OCI-LY7 (cell line): ENCODE data around the gene MACROD2. TPM values are rescaled to one million over a fixed set of nuclear protein-coding genes. Genes with fewer than 3 reads are reported as not detected.

ENCODE experiments used
- BruUV-seq: library from RNA; stranded (reverse); fragments of 400-500 nt; replicated peaks from 2 replicates; lab custom pipeline; 2021; lab: Mats Ljungman, UMichigan
- CTCF ChIA-PET: fragments of 300-600 bp; sonication (Branson Sonifier 250); formaldehyde crosslinking; loops from one replicate; lab custom pipeline; 2022; ENCODE audit warnings: antibody characterized with exemption; ENCODE audit not compliant: unreplicated experiment; lab: Charles Lee
- POLR2A ChIA-PET: fragments of 300-600 bp; sonication (Branson Sonifier 250); formaldehyde crosslinking; loops from one replicate; lab custom pipeline; 2022; ENCODE audit warnings: antibody characterized with exemption; lab: Charles Lee
- DNase-seq: peaks from one replicate; pipeline ENCODE4 v3.0.0-alpha.2; 2015; ENCODE audit warnings: low spot score
- H2AFZ ChIP-seq: fragments of 200-600 bp; sonication (generic), shearing (Covaris generic); 2 replicates; pipeline ENCODE4 v1.6.1; 2014; ENCODE audit warnings: mild to moderate bottlenecking, antibody characterized with exemption, low read length, moderate library complexity
- H3K27ac ChIP-seq: fragments of 200-600 bp; sonication (generic); 2 replicates; pipeline ENCODE4 v1.5.1; 2014; ENCODE audit warnings: mixed run types, low read depth, mild to moderate bottlenecking, moderate library complexity, low read length, inconsistent platforms; ENCODE audit not compliant: poor library complexity, severe bottlenecking
- H3K36me3 ChIP-seq: fragments of 200-600 bp; sonication (generic); 2 replicates; pipeline ENCODE4 v1.6.1; 2014; ENCODE audit warnings: mild to moderate bottlenecking, antibody characterized with exemption, low read length, moderate library complexity, mixed read lengths; ENCODE audit not compliant: insufficient read depth
- H3K4me1 ChIP-seq: fragments of 200-600 bp; sonication (generic); 2 replicates; pipeline ENCODE4 v1.5.1; 2014; ENCODE audit warnings: mild to moderate bottlenecking, low read length; ENCODE audit not compliant: insufficient read depth, poor library complexity, severe bottlenecking
- H3K4me2 ChIP-seq: fragments of 200-600 bp; sonication (generic); 2 replicates; pipeline ENCODE4 v1.6.1; 2014; ENCODE audit warnings: mild to moderate bottlenecking, low read length
- H3K4me3 ChIP-seq: fragments of 200-600 bp; sonication (generic); 2 replicates; pipeline ENCODE4 v1.5.1; 2014; ENCODE audit warnings: mild to moderate bottlenecking, low read depth, low read length; ENCODE audit not compliant: poor library complexity, severe bottlenecking
- H3K79me2 ChIP-seq: fragments of 200-600 bp; sonication (generic); 2 replicates; pipeline ENCODE4 v1.6.1; 2016; ENCODE audit warnings: low read depth, mild to moderate bottlenecking, low read length, moderate library complexity, mixed read lengths; ENCODE audit not compliant: insufficient read depth
- H3K9me2 ChIP-seq: fragments of 200-600 bp; sonication (generic); 2 replicates; pipeline ENCODE4 v1.6.1; 2016; ENCODE audit warnings: mild to moderate bottlenecking, low read length, mixed read lengths; ENCODE audit not compliant: insufficient read depth
- H3K9me3 ChIP-seq: fragments of 200-600 bp; sonication (generic); 2 replicates; pipeline ENCODE4 v1.6.1; 2014; ENCODE audit warnings: mild to moderate bottlenecking, mixed run types, low read length, mixed read lengths
- H4K20me1 ChIP-seq: fragments of 200-600 bp; sonication (generic); 2 replicates; pipeline ENCODE4 v1.6.1; 2014; ENCODE audit warnings: mild to moderate bottlenecking, antibody characterized with exemption, low read length, moderate library complexity, mixed read lengths; ENCODE audit not compliant: insufficient read depth
- EZH2phosphoT487 ChIP-seq: fragments of 200-600 bp; sonication (generic); IDR thresholded peaks from 2 replicates; pipeline ENCODE4 v1.6.1; 2018; ENCODE audit warnings: low read depth, borderline replicate concordance, mild to moderate bottlenecking, mixed run types, antibody characterized with exemption, low read length, moderate library complexity, mixed read lengths
- intact Hi-C: fragments of 100-400 bp; cut with micrococcal nuclease; formaldehyde crosslinking; loops from one replicate; pipeline ENCODE4 v1.10.0; 2022; ENCODE audit not compliant: unreplicated experiment
- total RNA-seq, 2 experiments: library from RNA; depleted of rRNA in 1 of 2; stranded (reverse); fragments of >200 nt in 1 of 2; shearing (Covaris generic) in 1 of 2; gene quantifications; 2 replicates each; pipeline ENCODE4 v1.2.3, GENCODE V29; 2014 to 2022
- TF ChIP-seq, protein P1 (sequence below): fragments of 200-600 bp; sonication (generic); conservative IDR thresholded peaks from 2 replicates; pipeline ENCODE4 v1.5.1; 2014; ENCODE audit warnings: mild to moderate bottlenecking, antibody characterized with exemption, low read length, moderate library complexity, mixed read lengths

Gene MACROD2
- total RNA-seq, 2 experiments from 2014 or later: 0.09 to 4.5 TPM

DNA sequence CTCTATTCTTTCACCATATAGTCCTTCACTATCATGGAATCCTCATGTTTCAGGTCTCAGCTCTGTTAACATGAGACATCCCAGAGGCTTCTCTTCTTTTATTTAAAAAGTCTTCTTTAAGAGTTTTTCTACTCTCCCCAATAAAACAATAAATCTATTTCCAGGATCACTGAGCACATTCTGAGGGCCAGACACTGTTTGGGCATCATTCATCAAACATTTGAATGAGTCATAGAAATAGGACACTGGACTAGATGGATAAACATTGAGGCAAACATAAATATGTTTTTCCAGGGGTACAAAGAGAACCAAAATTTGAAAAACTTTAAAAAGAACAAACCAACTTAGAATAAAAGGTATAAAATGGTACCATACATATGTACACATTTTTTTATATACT, 2023.6 kb downstream of the MACROD2 start:
- Histone ChIP-seq H3K4me1 (no peaks in the 10 kb centered on the region), H2AFZ (no peak overlapping the region), H3K9me3 (no peaks in the 10 kb centered on the region), H3K79me2 (no peaks in the 10 kb centered on the region), H3K36me3 (no peaks in the 10 kb centered on the region), H3K9me2 (no peaks in the 10 kb centered on the region), H4K20me1 (no peaks in the 10 kb centered on the region), H3K4me2 (no peak overlapping the region), H3K4me3 (no peak overlapping the region), H3K27ac (no peak overlapping the region)
- BruUV-seq: no TSS peak
- DNase-seq: no peak
- CTCF ChIA-PET: no interaction called here
- TF ChIP-seq, protein P1, sequence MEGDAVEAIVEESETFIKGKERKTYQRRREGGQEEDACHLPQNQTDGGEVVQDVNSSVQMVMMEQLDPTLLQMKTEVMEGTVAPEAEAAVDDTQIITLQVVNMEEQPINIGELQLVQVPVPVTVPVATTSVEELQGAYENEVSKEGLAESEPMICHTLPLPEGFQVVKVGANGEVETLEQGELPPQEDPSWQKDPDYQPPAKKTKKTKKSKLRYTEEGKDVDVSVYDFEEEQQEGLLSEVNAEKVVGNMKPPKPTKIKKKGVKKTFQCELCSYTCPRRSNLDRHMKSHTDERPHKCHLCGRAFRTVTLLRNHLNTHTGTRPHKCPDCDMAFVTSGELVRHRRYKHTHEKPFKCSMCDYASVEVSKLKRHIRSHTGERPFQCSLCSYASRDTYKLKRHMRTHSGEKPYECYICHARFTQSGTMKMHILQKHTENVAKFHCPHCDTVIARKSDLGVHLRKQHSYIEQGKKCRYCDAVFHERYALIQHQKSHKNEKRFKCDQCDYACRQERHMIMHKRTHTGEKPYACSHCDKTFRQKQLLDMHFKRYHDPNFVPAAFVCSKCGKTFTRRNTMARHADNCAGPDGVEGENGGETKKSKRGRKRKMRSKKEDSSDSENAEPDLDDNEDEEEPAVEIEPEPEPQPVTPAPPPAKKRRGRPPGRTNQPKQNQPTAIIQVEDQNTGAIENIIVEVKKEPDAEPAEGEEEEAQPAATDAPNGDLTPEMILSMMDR: no peak
- no peak for TF ChIP-seq EZH2phosphoT487
- intact Hi-C loops: no loop called here
- POLR2A ChIA-PET: interaction anchor here (0.7 to 1.5 kb wide), 2 partner anchors 15 to 98 kb away, joined by 3 to 4 read pairs; no protein-coding TSS in a partner anchor

DNA sequence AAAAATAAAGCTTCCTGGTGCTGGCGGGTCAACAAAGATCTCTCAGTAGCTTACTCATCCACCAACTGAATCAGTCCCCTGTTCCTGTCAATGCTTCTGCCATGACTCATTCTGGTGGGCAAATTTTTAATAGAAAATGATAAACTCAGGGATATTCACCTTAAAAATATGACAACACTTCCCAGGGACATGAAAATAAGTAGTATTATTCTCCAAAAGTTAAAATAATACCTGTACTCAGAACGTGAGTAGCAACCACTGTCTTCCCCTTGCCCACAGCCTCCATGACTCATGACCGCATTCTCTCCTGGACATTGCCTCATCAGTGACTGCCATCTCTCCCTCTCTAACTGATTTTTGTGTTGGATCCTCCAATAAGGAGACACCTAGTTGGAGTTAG, 2025.7 kb downstream of the MACROD2 start:
- H3K4me1 ChIP-seq: peaks cover 14% of the 10 kb centered on the region
- CTCF ChIA-PET: no interaction called here
- intact Hi-C loops: no loop called here

DNA sequence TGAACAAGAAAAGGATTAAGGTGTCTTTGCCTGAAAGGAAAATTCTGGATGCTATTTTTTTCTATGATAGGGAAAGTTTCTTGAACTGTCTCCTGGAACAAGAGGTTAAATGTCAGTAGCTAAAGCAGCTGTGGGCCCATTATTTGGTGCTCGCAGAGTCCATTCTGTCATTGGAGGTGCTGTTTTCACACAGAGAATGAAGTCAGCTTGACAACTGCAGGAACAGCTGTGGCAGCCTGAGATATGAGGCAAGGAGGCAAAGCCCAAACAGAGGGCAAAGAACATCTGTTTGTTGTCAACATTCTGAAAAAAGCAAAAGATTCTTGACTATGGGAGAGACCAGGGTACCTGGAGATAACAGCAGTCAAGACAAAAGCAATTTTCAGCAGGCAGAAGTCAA, 2029.8 kb downstream of the MACROD2 start:
- CTCF ChIA-PET: interaction anchor here (0.6 kb wide), 1 partner anchor 12 kb away, joined by 3 read pairs; no protein-coding TSS in a partner anchor
- Histone ChIP-seq H3K79me2 (no peaks in the 10 kb centered on the region), H3K9me2 (no peaks in the 10 kb centered on the region), H3K9me3 (no peaks in the 10 kb centered on the region), H3K4me1 (peaks cover 44% of the 10 kb centered on the region), H3K36me3 (no peaks in the 10 kb centered on the region), H2AFZ (peak overlapping the region; percentile 62; the same call in 1 of the 2 replicates), H3K4me3 (no peak overlapping the region), H3K27ac (no peak overlapping the region), H3K4me2 (no peak overlapping the region), H4K20me1 (no peaks in the 10 kb centered on the region)
- POLR2A ChIA-PET: interaction anchor here (0.7 to 2.1 kb wide), 7 partner anchors 10 to 150 kb away, joined by 3 to 7 read pairs (median 4); no protein-coding TSS in a partner anchor
- DNase-seq: no peak
- no TSS peak for BruUV-seq
- TF ChIP-seq, protein P1: no peak
- no peak for TF ChIP-seq EZH2phosphoT487
- intact Hi-C loops: no loop called here

More for the DNA sequence above, 2025.7 kb downstream of the MACROD2 start:
- Histone ChIP-seq H4K20me1 (no peaks in the 10 kb centered on the region), H2AFZ (no peak overlapping the region), H3K9me2 (no peaks in the 10 kb centered on the region), H3K79me2 (no peaks in the 10 kb centered on the region), H3K27ac (no peak overlapping the region), H3K36me3 (no peaks in the 10 kb centered on the region), H3K4me2 (no peak overlapping the region), H3K9me3 (no peaks in the 10 kb centered on the region), H3K4me3 (no peak overlapping the region)
- no peak for TF ChIP-seq EZH2phosphoT487
- TF ChIP-seq, protein P1: no peak
- no peak for DNase-seq
- BruUV-seq: no TSS peak
- POLR2A ChIA-PET: interaction anchor here (0.6 to 1.5 kb wide), 2 partner anchors 12 to 55 kb away, joined by 3 to 6 read pairs; no protein-coding TSS in a partner anchor
